Measurements from ENCODE around the gene GRID1. TPM values are rescaled to one million over a fixed set of nuclear protein-coding genes. Genes with fewer than 3 reads are reported as not detected.

The GRID1 gene
- total and polyA plus RNA-seq, 11 donors = 0.69 to 3.4 (median 1.6) TPM

- Histone ChIP-seq H3K4me1 (peaks cover 0 to 4% (median 0%) of the 10 kb centered on the region in 12 donors), H3K27me3 (peaks cover 0 to 16% (median 0%) of the 10 kb centered on the region in 9 donors), H3K27ac (no peak overlapping the region), H3K9me3 (no peaks in the 10 kb centered on the region), H3K4me3 (no peak overlapping the region), H3K36me3 (no peaks in the 10 kb centered on the region)
- DNase-seq (peak in 1 of 5 donors; percentile 13), ATAC-seq (no peak)
- 64 to 71% (median 68%) methylated on average over 12 to 14 of the region's 14 CpGs for WGBS, 4 donors
- intact Hi-C loops (cut with DNase I) = loop anchor here in 1 of 10 donors (5.0 kb wide), 1 partner anchor 113 kb away; no protein-coding TSS in a partner anchor
- TF ChIP-seq CTCF (IDR thresholded peaks at IDR 0.05) (no peak), POLR2A (IDR thresholded peaks at IDR 0.05) (no peak)
Measured at GRCh38 chr10:86264481-86265231, 101.9 kb downstream of the GRID1 start.

GRCh38 chr10:86263907-86264306, 102.7 kb downstream of the GRID1 start:
- H3K27me3 ChIP-seq = peaks cover 0 to 16% (median 0%) of the 10 kb centered on the region in 9 donors
- intact Hi-C loops (cut with DNase I) = loop anchor here in 1 of 10 donors (5.0 kb wide), 1 partner anchor 113 kb away; no protein-coding TSS in a partner anchor
- H3K9me3 ChIP-seq = no peaks in the 10 kb centered on the region
- 80 to 91% (median 83%) methylated on average over 3 to 5 of the region's 5 CpGs for WGBS, 4 donors
- TF ChIP-seq POLR2A (IDR thresholded peaks at IDR 0.05) (no peak), CTCF (IDR thresholded peaks at IDR 0.05) (no peak)
- peak in 1 of 5 donors; percentile 2 for DNase-seq
- H3K4me3 ChIP-seq = no peak overlapping the region
- no peak for ATAC-seq
- peaks cover 0 to 4% (median 0%) of the 10 kb centered on the region in 12 donors for H3K4me1 ChIP-seq
- no peak overlapping the region for H3K27ac ChIP-seq
- H3K36me3 ChIP-seq = no peaks in the 10 kb centered on the region

DNA sequence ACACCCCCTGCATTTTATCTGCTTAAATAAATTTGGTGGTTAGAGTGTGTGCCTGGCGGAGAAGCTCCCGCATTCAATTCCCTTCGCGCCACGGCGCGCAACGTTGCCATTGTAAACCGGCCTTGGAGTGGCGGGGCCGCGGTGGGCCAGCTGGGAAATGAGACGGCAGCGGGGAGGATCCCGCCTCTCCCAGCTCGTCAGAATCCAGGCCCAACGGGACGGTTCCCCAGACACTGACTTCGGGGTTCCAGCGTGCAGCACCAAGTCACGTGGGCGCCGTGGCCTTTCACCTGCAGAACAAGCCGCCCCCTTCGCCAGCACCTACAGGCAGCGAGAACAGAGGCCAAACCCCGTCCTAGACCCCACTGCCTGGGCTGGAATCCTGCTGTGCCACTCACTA, 103.4 kb downstream of the GRID1 start:
- 49 to 83% (median 59%) methylated on average over 19 to 27 of the region's 27 CpGs for WGBS, 4 donors
- peak overlapping the region in 1 of 12 donors; percentile 16 for H3K4me3 ChIP-seq
- ATAC-seq = no peak
- no peak for DNase-seq
- TF ChIP-seq CTCF (IDR thresholded peaks at IDR 0.05) (no peak), POLR2A (IDR thresholded peaks at IDR 0.05) (no peak)
- no peaks in the 10 kb centered on the region for H3K36me3 ChIP-seq
- peaks cover 0 to 4% (median 0%) of the 10 kb centered on the region in 12 donors for H3K9me3 ChIP-seq
- peaks cover 0 to 4% (median 0%) of the 10 kb centered on the region in 12 donors for H3K4me1 ChIP-seq
- peaks cover 0 to 16% (median 0%) of the 10 kb centered on the region in 9 donors for H3K27me3 ChIP-seq
- H3K27ac ChIP-seq = no peak overlapping the region
- intact Hi-C loops (cut with DNase I) = loop anchor here in 1 of 10 donors (5.0 kb wide), 1 partner anchor 114 kb away; no protein-coding TSS in a partner anchor

- intact Hi-C loops (cut with DNase I) = loop anchor here in 1 of 10 donors (5.0 kb wide), 1 partner anchor 115 kb away; no protein-coding TSS in a partner anchor
- no peaks in the 10 kb centered on the region for H3K36me3 ChIP-seq
- H3K4me3 ChIP-seq = peak overlapping the region in 2 of 12 donors; percentile 4 to 16
- ATAC-seq (no peak), DNase-seq (no peak)
- H3K27ac ChIP-seq = no peak overlapping the region
- H3K9me3 ChIP-seq = peaks cover 0 to 8% (median 0%) of the 10 kb centered on the region in 12 donors
- TF ChIP-seq CTCF (IDR thresholded peaks at IDR 0.05) (no peak), POLR2A (IDR thresholded peaks at IDR 0.05) (no peak)
- peaks cover 0 to 4% (median 0%) of the 10 kb centered on the region in 12 donors for H3K4me1 ChIP-seq
- peaks cover 0 to 16% (median 0%) of the 10 kb centered on the region in 9 donors for H3K27me3 ChIP-seq
- WGBS, 4 donors = 43 to 53% (median 49%) methylated on average over 17 to 29 of the region's 29 CpGs
Measured at GRCh38 chr10:86262688-86263181, 103.9 kb downstream of the GRID1 start.
